Mucosa of stomach (tissue), 1 donor: Measurements from ENCODE around the gene LHFPL3.

Source experiments
- H3K27me3 ChIP-seq: one replicate; pipeline ENCODE4 v1.7.0; 2013; ENCODE audit warnings: mild to moderate bottlenecking, low read length; ENCODE audit not compliant: control insufficient read depth, insufficient read depth
- H3K36me3 ChIP-seq: one replicate; pipeline ENCODE4 v1.7.0; 2013; ENCODE audit warnings: low read length; ENCODE audit not compliant: control insufficient read depth, insufficient read depth
- H3K4me1 ChIP-seq: one replicate; pipeline ENCODE4 v1.7.0; 2013; ENCODE audit warnings: mild to moderate bottlenecking, low read length; ENCODE audit not compliant: control insufficient read depth, insufficient read depth
- H3K4me3 ChIP-seq: one replicate; pipeline ENCODE4 v1.7.0; 2013; ENCODE audit warnings: low read length
- H3K9ac ChIP-seq: one replicate; pipeline ENCODE4 v1.7.0; 2013; ENCODE audit warnings: mild to moderate bottlenecking, low read length, moderate library complexity
- H3K9me3 ChIP-seq: one replicate; pipeline ENCODE4 v1.7.0; 2013; ENCODE audit warnings: mild to moderate bottlenecking, low read length, moderate library complexity; ENCODE audit not compliant: control insufficient read depth
- donor health status: Pancreatic carcinoma.

The LHFPL3 gene

DNA sequence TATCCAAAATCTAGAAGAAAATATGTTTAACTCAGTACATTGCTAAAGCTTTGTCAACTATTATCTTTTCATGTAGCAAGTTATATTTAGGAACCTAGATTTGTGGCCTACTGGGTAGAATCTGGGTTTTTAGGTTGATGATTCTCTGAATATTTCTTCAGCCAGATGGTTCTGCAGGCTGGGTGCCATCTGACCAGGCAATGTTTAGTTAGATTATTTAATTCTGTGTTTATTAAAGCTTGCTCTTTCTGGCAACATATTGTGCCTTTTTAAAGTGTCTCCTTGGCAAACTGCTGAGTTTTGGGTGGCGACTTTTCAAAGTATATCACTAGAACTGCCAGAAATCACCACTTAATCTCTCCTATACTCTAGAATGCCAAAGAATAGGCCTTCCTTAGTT is 114.1 kb downstream of the LHFPL3 start:
- Histone ChIP-seq H3K9ac (no peak overlapping the region), H3K27me3 (no peaks in the 10 kb centered on the region), H3K4me1 (no peaks in the 10 kb centered on the region), H3K4me3 (no peak overlapping the region), H3K36me3 (no peaks in the 10 kb centered on the region), H3K9me3 (no peaks in the 10 kb centered on the region)

DNA sequence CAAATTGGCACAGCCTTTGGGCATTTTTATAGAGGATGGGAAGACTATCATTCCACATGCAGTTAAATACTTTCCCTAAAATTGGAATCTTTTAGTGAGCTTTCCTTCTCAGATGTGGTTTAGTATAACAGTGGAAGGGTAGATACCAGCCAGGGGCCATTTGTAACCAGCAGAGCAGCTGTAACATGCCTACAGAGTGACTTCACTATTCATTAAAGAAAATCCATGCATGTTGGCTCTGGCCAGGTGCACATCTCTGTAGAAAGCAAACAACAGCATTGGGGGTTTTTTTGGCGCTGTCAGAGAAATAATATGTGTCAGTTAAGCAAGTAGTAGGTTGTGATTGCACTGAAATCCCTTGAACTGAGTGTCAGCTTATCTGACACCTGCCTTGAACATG is 115.6 kb downstream of the LHFPL3 start:
- H3K27me3 ChIP-seq = no peaks in the 10 kb centered on the region
- no peaks in the 10 kb centered on the region for H3K4me1 ChIP-seq
- H3K9ac ChIP-seq = no peak overlapping the region
- no peaks in the 10 kb centered on the region for H3K36me3 ChIP-seq
- H3K9me3 ChIP-seq = no peaks in the 10 kb centered on the region
- H3K4me3 ChIP-seq = no peak overlapping the region

DNA sequence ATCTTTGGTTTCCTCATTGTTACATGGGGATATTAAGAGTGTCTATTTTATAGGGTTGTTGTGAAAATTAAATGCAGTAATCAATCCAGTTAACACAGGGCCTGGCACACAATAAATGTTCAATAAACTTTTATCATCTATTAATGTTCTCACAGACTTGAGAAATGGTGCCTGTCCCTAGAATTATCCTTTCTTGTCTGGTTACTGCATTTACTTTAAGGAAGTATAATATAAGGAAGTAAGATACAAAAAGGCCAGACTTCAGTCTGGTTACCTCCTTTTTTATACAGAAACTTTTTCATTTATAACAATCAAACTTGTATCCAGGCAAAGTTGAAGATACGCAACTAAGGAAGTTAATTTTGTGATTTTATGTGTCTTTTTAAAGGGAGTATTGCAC is 117.0 kb downstream of the LHFPL3 start:
- H3K4me1 ChIP-seq = no peaks in the 10 kb centered on the region
- no peak overlapping the region for H3K9ac ChIP-seq

DNA sequence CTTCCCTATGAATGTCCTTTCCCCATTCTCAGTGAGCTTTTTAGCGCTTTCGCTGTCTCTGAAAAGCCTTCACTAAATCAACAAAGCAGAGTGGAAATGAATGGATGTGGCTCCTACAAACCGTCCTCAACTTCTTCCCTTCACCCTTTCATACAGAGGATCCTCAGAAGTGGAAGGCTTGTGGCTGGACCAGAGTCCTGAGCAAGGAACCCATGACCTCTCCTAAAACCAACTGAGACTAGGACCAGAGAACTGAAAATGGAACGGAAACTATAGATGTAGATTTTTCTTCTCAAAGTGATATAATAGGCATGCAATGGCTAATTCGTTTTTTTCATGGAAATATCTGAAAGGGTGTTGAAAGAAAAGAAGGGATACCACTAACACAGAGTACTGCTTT is 122.5 kb downstream of the LHFPL3 start:
- Histone ChIP-seq H3K9ac (no peak overlapping the region), H3K4me3 (no peak overlapping the region), H3K27me3 (no peaks in the 10 kb centered on the region), H3K9me3 (no peaks in the 10 kb centered on the region), H3K36me3 (no peaks in the 10 kb centered on the region), H3K4me1 (no peaks in the 10 kb centered on the region)

More for the DNA sequence above, 117.0 kb downstream of the LHFPL3 start:
- no peaks in the 10 kb centered on the region for H3K9me3 ChIP-seq
- no peaks in the 10 kb centered on the region for H3K36me3 ChIP-seq
- H3K4me3 ChIP-seq = no peak overlapping the region
- no peaks in the 10 kb centered on the region for H3K27me3 ChIP-seq

DNA sequence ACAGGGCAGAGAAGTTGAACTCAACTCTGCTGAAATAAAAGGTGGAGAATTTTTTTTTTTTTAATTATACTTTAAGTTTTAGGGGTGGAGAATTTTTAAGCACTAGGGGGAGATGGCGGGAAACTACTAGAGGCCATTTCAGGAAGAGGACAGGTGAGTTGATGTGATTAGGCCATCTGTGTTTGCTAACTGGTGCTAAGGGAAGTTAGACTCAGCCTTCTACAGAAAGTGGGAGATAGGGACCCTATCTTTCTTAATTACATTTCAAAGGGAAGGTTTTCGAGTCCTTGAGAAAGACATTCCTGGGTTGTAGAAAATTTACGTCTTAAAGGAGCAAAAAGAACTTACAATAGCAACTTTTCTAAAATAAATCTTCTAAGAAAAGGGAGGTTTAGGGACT is 124.8 kb downstream of the LHFPL3 start:
- H3K4me1 ChIP-seq = no peaks in the 10 kb centered on the region
- H3K27me3 ChIP-seq = no peaks in the 10 kb centered on the region
- no peak overlapping the region for H3K9ac ChIP-seq
- no peaks in the 10 kb centered on the region for H3K9me3 ChIP-seq
- H3K36me3 ChIP-seq = no peaks in the 10 kb centered on the region
- no peak overlapping the region for H3K4me3 ChIP-seq

DNA sequence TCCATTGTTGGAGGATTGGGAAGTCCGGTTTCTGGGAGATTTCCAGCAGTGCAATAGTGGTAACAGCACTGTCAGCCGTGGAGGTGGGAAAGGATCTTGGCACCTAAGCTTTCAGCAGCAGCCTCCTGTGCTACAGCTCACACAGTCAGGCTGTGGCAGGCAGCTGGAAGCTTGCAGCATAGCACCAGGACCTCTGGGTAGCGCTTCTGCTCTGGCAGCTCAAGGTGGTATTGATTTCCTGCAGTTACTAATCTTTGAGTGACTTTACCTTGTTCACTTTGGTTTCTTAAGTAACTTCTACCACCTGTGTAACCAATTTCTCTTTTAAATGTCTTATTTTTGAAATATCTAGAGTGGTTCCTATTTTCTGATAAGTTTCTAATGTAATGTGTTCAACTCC is 130.5 kb downstream of the LHFPL3 start:
- Histone ChIP-seq H3K9ac (no peak overlapping the region), H3K27me3 (no peaks in the 10 kb centered on the region), H3K36me3 (no peaks in the 10 kb centered on the region), H3K4me3 (no peak overlapping the region), H3K4me1 (no peaks in the 10 kb centered on the region), H3K9me3 (no peaks in the 10 kb centered on the region)

DNA sequence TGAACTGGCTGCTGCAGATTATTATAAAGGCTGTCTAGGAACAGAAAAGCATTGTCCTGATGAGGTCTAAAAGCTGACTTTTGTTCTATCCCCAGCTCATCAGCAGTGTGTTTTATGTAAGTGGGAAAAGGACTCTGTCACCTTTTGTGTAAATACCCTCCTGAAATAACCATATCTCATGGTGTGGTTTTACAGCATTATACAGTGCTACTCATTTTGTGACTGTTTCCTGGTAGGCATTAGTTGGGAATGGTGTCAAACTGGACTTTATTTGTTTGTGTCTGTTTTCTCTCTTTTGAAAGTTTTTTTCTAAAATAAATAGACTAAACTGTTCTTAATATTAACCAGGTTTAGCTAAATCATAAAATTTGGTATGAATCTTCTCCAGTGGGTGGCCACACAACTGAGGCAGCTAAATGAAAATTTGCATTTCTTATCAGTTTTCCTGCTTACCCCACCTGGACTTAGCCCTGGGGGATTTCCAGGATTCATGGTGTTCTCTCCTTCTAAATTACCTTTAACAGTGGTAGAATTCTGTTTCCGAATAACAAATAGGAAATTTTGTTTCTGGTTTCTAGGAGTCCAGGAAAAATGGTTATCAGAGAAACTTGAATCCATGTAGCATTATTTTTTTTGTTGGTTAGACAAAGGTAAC is 140.9 kb downstream of the LHFPL3 start:
- H3K4me1 ChIP-seq = no peaks in the 10 kb centered on the region
- no peak overlapping the region for H3K9ac ChIP-seq

DNA sequence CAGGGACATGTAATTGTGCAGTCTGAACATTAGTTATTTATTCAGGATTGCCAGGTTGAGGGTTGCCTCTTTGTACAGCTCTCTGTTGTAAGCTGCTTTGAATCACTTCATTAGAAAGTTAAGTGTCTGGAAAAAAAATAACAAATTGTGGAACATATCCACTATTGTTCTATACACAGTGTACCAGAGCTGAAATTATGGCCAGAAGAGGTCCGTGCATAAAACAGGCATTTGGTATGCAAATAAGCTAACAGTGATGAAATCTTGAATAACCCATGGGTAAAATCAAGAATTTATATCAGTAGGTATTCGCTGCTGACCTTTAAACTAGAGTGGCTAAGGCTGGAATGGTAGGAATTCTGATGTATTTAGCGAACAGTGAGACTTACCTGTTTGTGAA is 152.1 kb downstream of the LHFPL3 start:
- H3K27me3 ChIP-seq = no peaks in the 10 kb centered on the region
- H3K9ac ChIP-seq = no peak overlapping the region
- no peaks in the 10 kb centered on the region for H3K9me3 ChIP-seq
- H3K36me3 ChIP-seq = no peaks in the 10 kb centered on the region
- no peaks in the 10 kb centered on the region for H3K4me1 ChIP-seq
- H3K4me3 ChIP-seq = no peak overlapping the region

More for the DNA sequence above, 140.9 kb downstream of the LHFPL3 start:
- H3K36me3 ChIP-seq = no peaks in the 10 kb centered on the region
- H3K27me3 ChIP-seq = no peaks in the 10 kb centered on the region
- H3K4me3 ChIP-seq = no peak overlapping the region
- H3K9me3 ChIP-seq = no peaks in the 10 kb centered on the region

DNA sequence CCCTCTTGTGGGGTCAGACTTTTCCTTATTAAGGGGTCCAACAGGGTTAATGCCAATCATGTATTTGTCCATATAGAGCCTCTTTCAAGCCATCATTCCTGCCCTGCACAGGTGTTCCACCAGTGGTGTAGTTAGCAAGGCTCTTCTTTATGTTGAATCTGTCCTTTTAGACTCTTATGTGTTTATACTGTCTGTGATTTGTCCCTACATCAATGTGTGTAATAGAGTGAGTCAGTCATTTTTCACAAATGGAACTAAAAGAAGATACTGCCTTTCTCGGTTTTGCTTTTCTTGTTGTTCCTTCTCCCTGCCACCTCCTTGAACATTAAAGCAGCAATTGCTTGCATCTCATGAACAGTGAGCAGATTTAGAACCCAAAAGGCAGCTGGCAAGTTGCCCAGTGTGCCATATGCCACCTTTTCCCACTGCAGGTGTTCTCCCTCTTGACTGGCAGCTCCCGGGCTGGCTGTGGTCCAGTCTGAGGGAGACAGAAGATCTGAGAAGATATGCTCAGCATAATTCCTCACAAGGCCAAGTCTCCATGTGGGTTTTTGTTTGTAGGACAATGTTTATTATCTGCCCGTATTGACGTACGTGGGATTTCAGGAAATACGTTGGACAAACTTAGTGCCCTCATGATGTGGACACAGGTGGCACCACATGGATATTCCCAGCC is 154.1 kb downstream of the LHFPL3 start:
- H3K27me3 ChIP-seq = no peaks in the 10 kb centered on the region
- H3K4me1 ChIP-seq = no peaks in the 10 kb centered on the region
- H3K9me3 ChIP-seq = no peaks in the 10 kb centered on the region
- no peaks in the 10 kb centered on the region for H3K36me3 ChIP-seq
- no peak overlapping the region for H3K4me3 ChIP-seq
- H3K9ac ChIP-seq = no peak overlapping the region

DNA sequence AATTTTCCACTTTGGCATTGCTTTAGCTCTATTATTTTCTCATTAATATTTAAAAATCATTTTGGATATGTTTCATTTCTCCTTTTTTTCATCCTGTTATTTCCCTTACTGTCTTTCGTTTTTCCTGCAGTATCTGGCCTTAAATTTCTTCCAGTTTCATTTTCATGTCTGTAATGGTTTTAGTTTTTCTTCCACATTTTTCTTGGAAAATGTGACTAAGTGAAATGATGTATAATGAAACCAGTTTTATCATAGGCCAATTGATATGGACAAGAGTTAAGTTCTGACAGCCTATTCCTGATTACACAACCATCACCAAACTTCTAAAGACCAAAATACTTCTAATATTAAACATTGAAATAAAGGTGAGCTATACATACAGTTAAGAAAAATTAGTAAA is 158.5 kb downstream of the LHFPL3 start:
- Histone ChIP-seq H3K9me3 (no peaks in the 10 kb centered on the region), H3K27me3 (no peaks in the 10 kb centered on the region), H3K36me3 (no peaks in the 10 kb centered on the region), H3K9ac (no peak overlapping the region), H3K4me1 (no peaks in the 10 kb centered on the region), H3K4me3 (no peak overlapping the region)

DNA sequence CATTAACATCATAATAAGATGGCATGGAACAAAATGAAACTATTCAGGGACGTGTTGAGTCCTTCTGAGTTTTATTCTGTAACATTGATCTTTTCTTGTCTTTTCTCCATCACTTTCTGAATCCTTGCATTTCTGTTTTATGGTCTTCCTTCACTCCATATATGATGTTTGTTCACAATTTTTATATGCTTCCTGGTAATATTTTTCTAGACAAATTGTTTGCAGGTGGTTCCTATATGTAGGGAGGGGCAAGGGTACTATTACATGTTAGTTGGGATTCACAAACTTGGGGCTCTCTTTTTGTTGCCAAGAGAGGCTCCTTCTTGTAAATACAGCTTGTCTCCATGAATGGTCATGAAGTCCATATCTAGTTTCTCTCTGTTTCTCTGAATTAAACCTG is 159.2 kb downstream of the LHFPL3 start:
- Histone ChIP-seq H3K27me3 (no peaks in the 10 kb centered on the region), H3K36me3 (no peaks in the 10 kb centered on the region), H3K9me3 (no peaks in the 10 kb centered on the region), H3K4me3 (no peak overlapping the region), H3K4me1 (no peaks in the 10 kb centered on the region), H3K9ac (no peak overlapping the region)

DNA sequence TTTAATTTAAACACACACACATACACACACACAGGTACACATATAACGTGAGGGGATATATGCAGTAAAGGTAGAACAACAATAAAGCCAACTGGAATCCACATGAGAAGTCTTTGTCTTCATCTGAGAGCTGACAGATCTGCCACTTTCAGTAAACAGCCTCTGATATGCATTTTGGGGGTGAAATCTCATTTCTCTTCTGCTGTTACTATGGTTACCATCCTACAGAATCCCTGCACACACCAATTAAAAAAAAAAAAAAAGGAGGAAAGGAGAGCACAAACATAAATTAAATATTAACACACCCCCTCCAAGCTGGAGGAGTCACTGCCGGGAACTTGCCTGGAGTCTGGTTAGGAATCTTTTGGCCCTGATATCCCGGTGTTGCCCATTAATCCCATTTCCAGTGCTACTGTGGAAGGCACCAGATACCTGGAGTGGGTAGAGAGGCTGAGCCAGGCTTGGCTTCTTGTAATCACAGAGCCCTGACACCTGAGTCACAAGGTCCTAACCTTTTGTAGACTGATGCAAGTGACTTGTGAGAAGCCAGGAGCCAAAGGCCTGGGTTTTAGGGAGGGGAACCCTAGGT is 169.1 kb downstream of the LHFPL3 start:
- Histone ChIP-seq H3K9ac (no peak overlapping the region), H3K27me3 (no peaks in the 10 kb centered on the region), H3K9me3 (no peaks in the 10 kb centered on the region), H3K4me3 (no peak overlapping the region), H3K4me1 (no peaks in the 10 kb centered on the region), H3K36me3 (no peaks in the 10 kb centered on the region)
